GM21576 (cell line): ENCODE measurements around the gene EIF6.

Experiments used
- ATAC-seq: cut with Tn5 transposase; IDR thresholded peaks from one replicate; pipeline ENCODE4 v1.9.1; 2021; ENCODE audit warnings: mild to moderate bottlenecking, moderate library complexity; ENCODE audit not compliant: unreplicated experiment

The EIF6 gene

GRCh38 chr20:35232575-35232974, 52.0 kb downstream of the EIF6 start:
- ATAC-seq, result no peak
